Amygdala (tissue), 56 donors: Measurements from ENCODE around the gene RPS6KB1.
"Not testable (repeated sequence)": the region's sequence is repeated elsewhere in the genome, so short reads cannot be mapped to it uniquely, and the experiment has no call there.

ENCODE experiments used
- DNase-seq, 56 donors: peaks; one replicate each; lab custom pipeline; 2025; lab: John Stamatoyannopoulos, UW

RPS6KB1 gene

DNA sequence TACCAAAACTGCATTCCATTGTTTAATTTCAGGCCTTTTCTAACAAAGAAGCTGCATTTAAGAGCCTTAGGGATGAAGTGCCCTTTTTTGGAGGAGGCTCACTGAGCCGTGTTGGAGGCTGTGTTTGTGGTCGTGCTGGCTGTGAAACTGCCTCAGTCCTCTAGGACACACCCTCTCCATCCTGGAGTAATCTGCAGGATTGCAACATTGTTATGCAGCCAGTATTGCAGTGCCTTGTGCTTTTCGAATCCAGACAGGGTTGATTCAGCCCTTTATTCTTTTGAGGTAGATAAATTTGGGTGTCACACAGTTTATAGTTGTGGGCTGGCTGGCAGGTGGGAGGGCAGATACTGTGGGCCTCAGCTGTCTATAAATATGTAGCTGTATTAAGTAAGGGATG is 37.8 kb downstream of the RPS6KB1 start:
- DNase-seq = not testable (repeated sequence)

DNA sequence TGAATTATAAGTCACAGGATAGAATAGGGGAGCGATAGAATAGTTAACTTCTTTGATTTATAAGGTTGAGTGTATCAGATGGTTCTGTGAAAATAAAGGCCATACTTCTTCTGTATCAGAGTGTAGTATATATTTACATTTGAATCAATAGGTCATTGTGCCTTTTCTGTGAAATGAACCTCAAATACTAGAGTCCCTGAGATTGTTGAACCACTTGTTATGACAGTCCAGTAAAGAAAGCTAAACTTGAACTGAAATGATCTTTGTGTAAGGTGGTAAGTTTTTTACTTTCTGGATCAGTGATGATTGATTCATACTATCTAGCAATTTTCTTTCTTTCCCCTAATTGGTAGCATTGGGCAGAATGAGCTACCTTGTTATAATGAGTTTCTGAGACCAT is 40.4 kb downstream of the RPS6KB1 start:
- not testable (repeated sequence) for DNase-seq

DNA sequence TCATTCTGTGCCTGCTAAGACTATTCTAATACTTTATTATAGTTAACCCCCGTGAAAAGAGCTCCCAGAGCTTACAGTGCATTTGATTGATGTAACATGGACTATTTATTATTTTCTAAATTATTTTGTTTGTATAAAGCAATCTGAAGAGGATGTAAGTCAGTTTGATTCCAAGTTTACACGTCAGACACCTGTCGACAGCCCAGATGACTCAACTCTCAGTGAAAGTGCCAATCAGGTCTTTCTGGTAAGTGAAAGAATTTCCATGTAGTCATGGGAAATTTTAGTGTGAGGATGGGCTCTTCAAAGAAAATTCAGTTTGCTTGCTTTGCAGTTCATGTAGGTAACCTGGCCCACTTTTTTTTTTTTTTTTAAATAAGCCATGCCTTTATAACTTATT is 47.8 kb downstream of the RPS6KB1 start:
- not testable (repeated sequence) for DNase-seq

DNA sequence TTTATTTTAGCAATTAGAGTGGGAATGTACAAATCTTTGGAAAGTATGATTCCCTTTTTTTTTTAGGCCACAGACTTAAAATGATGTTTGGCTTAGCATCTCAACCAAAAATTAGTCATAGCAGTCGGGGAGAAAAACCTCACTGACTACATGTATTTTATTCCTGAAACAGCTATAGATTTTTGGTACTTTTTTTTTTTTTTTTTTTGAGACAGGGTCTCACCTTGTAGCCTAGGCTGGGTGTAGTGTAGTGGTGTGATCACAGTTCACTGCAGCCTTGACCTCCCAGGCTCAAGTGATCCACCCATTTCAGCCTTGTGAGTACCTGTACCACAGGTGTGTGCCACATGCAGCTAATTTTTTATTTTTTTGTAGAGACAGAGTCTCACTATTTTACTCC is 48.2 kb downstream of the RPS6KB1 start:
- DNase-seq = no peak

DNA sequence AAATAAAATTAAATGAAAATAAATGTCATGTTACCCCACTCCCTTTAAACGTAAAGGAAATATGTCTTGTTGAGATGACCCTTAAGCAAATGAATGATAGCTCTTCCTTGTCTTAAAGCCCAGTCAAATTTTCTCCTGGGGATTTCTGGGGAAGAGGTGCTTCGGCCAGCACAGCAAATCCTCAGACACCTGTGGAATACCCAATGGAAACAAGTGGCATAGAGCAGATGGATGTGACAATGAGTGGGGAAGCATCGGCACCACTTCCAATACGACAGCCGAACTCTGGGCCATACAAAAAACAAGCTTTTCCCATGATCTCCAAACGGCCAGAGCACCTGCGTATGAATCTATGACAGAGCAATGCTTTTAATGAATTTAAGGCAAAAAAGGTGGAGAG is 53.5 kb downstream of the RPS6KB1 start:
- DNase-seq = not testable (repeated sequence)

DNA sequence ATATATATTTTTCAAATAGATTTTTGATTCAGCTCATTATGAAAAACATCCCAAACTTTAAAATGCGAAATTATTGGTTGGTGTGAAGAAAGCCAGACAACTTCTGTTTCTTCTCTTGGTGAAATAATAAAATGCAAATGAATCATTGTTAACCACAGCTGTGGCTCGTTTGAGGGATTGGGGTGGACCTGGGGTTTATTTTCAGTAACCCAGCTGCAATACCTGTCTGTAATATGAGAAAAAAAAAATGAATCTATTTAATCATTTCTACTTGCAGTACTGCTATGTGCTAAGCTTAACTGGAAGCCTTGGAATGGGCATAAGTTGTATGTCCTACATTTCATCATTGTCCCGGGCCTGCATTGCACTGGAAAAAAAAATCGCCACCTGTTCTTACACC is 54.4 kb downstream of the RPS6KB1 start:
- not testable (repeated sequence) for DNase-seq

DNA sequence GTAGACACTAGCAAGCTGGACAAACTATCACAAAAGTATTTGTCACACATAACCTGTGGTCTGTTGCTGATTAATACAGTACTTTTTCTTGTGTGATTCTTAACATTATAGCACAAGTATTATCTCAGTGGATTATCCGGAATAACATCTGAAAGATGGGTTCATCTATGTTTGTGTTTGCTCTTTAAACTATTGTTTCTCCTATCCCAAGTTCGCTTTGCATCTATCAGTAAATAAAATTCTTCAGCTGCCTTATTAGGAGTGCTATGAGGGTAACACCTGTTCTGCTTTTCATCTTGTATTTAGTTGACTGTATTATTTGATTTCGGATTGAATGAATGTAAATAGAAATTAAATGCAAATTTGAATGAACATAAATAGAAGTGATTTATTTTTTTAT is 57.1 kb downstream of the RPS6KB1 start:
- DNase-seq = no peak

DNA sequence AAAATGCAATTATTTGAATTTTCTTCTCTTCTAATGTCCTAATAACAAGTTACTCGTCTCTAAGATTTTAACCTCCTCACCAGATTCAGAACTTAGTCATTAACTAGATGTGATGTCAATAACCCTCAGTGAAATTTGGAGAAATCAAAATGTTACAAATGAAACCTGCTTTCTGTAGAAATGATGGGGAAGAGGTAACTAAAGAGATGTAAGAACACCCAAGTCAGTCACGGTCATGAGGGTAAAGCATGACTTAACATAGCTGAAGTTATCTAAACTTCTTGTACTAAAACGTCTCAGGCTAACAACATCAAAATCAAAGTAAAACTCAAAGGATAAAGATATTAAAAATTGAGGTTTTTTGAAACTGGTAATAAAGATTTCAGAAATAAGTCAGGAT is 61.9 kb downstream of the RPS6KB1 start:
- DNase-seq = no peak

DNA sequence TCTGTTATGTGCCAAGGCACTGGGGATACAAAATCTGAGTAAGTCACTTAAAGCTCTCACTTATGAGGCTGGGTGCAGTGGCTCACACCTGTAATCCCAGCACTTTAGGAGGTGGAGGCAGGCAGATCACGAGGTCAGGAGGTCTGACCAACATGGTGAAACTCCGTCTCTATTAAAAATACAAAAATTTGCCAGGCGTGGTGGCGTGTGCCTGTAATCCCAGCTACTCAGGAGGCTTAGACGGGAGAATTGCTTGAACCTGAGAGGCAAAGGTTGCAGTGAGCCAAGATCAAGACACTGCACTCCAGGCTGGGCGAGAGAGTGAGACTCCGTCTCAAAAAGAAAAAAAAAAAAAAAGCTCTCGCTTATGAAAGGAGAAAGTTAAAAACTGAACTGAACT is 66.7 kb downstream of the RPS6KB1 start:
- DNase-seq = not testable (repeated sequence)

DNA sequence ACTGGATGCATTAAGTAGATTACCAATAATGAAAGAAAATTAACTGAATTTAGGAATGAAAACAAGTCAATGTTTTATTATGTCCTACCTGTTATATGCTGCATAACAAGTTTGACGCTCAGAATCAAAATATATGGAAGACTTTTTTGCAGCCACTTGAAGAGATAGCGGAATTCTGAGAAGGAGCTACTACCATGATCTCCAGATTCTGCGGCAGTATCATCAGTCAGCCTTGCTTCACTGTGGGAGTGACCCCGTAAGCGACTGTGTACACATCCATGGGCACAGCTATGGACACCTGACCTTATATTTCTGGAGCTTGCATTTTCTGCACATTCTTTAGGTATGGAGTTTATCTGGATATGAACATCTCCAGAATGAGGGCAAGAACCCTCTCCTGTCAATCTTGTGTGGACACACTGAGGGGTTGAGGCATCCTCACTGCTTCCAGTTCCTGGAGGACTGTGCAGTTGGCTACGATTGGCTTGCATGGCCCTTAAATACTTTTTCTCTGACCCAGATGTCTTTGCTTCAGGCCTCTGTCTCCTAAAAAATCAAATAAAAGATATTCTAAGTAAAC is 69.9 kb downstream of the RPS6KB1 start:
- no peak for DNase-seq

DNA sequence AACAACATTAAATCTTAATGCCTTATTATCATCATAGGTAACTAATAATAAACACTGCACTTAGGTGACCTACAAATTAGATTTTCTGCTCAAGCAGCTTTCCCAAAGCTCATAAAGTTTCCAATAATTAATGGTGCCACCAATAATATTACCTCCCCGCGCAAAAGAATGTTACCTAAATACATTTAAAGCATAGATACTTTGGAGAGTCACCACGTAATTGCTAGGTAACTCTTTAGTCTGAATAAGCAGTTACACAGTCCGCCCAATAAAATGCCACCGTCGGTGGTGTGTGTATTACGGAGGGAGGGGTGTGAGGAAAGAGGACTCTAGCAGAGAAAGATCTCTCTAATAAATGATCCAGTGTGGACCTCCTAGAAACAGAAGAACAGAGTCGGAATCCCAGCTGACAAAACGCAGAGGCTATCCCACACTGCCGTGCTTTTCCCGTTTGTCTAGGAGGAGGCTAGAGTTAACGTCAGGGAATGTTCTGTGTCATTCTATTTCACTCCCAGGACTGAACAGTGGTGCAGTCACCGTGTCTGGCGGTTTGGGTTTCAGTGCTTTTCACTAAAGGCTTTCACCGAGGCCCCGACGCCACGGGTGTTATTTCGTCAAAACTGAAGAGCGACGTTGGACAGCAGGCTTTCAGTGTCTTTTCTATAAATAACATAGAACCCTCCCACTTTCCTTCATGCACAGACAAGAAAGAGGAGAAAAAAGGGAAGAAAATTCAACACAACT is 71.0 kb downstream of the RPS6KB1 start:
- DNase-seq = peak in 42 of 56 donors; percentile 2 to 79 (median 38)

DNA sequence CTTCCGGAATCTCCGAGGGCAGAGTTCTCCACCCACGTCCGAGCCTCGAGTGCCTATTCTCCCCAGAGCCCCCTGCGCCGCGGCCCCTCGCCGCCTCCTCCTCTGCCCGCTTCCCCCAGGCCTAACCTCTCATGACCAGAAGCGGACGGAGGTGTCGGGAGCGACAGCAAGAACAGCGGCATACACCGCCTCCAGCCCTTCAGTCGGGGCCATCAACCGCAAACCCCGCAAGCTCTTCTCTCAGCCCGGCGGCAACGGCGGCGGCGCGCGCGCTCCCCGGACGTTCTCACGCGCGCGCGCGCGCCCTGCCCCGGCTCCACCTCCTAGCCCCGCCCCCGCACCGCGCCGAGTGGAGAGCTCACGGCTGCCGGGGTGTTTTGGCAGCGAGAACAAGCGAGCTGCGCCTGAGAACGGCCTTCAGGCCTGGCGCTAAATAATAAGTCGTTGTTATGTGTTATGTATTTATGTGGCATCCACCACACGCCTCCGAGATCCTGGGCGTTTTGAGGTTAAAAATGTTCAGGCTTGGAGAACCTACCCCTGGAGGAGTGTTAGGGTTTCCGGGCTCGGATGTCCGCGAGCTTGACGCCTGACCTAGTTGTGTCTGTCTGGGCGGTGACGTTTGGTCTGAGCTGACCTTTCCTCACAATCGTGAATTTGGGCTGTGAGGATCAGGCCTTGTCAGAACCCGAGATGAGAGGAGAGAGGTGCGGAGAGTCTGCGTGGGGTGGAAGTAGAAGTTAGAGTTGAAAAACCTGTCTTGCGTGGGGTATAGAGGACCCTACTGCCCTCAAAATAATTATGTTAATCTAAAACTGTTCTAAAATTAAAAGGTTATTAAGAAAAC is 71.8 kb downstream of the RPS6KB1 start, which contains the start of gene RNFT1:
Gene RNFT1 (minus strand): TSS at position 259 of the 847 bp plus-strand sequence. CDS start 77 bp downstream, at position 182.
- peak; percentile 34 to 92 (median 74) for DNase-seq

DNA sequence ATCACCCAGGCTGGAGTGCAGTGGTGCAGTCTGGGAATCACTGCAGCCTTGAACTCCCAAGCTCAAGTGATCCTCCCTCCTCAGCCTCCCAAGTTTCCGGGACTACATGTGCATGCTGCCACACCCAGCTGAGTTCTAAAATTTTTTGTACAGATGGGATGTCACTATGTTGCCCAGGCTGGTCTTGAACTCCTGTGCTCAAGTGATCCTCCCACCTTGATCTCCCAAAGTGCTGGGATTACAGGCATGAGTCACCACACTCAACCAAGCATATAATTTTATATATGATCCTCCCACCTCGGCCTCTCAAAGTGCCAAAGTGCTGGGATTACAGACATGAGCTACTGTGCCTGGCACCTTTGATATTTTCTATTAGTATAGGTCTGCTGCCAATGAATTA is 78.8 kb downstream of the RPS6KB1 start:
- not testable (repeated sequence) for DNase-seq

DNA sequence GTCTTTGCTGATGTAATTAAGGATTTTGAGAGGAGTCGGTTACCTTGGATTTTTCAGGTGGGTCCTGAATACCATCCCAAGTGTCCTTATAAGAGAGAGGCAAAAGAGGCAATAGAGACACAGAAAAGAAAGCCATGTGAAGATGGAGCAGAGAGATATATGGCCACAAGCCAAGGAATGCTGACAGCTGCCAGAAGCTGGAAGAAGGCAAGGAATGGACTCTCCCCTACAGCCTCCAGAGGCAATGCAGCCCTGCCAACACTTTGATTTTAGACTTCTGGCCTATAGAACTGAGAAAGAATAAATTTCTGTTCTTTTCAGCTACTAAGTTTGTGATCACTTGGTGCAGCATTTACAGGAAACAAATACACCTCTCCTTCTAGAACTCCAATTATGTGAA is 79.9 kb downstream of the RPS6KB1 start:
- no peak for DNase-seq

DNA sequence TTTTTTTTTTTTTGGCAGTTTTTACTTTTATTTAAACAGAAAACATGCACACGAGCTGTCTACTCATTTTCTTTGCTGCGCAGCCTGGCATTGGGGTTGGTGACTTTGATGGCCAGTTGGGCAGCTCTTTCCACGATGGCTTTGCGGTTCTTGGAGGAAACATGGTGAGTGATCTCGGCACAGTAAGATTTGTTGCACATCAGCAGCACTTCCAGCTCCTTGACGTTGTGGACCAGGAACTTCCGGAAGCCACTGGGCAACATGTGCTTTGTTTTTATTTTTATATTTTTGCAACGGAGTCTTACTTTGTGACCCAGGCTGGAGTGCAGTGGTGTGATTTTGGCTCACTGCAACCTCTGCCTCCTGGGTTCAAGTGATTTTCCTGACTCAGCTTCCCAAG is 80.6 kb downstream of the RPS6KB1 start:
- DNase-seq = not testable (repeated sequence)

DNA sequence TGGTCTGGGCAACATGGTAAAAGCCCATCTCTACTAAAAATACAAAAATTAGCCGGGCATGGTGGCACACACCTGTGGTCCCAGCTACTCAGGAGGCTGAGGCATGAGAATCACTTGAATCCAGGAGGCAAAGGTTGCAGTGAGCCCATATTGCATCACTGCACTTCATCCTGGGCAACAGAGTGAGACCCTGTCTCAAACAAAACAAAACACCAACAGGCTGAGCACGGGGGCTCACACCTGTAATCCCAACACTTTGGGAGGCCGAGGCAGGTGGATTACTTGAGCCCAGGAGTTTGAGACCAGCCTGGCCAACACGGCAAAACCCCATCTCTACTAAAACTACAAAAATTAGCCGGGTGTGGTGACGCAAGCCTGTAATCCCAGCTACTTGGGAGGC is 82.2 kb downstream of the RPS6KB1 start:
- not testable (repeated sequence) for DNase-seq

DNA sequence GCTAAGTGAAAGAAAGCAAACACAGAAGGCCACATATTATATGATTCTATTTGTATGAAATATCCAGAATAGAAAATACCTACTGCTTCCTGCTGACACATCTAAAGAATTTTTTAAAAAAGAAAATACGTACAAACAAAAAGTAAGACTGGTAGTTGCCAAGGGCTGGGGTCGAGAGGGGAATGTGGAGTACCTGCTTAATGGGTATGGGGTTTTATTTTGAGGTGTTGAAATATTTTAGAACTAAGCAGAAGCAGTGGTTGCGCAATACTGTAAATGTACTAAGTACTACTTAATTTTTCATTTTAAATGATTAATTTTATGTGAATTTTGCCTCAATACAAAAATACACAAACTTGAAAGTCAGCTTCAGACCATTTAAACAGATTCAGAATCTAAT is 103.7 kb downstream of the RPS6KB1 start:
- DNase-seq = not testable (repeated sequence)
